IMR-90 (cell line): ENCODE results near the gene LONP1. TPM values are rescaled to one million over a fixed set of nuclear protein-coding genes. Genes with fewer than 3 reads are reported as not detected.

Experiments
- ATAC-seq: fragments of 200-7000 bp; cut with Tn5 transposase; 2 replicates; pipeline ENCODE4 v1.9.1; 2020; ENCODE audit warnings: low read depth, mild to moderate bottlenecking, moderate library complexity
- BruUV-seq: library from RNA; stranded (reverse); fragments of 400-500 nt; replicated peaks from 2 replicates; lab custom pipeline; 2021; lab: Mats Ljungman, UMichigan
- CTCF ChIA-PET: fragments of 300-600 bp; formaldehyde crosslinking; extraction: SDS; loops from one replicate; lab custom pipeline; 2021; ENCODE audit warnings: antibody characterized with exemption; lab: Yijun Ruan, JAX
- POLR2A ChIA-PET: fragments of 300-600 bp; sonication (Branson Sonifier 250); formaldehyde crosslinking; loops from one replicate; lab custom pipeline; 2022; ENCODE audit warnings: antibody characterized with exemption; ENCODE audit not compliant: unreplicated experiment; lab: Charles Lee
- DNase-seq: peaks from one replicate; pipeline ENCODE4 v3.0.0; 2013
- H2AFZ ChIP-seq: replicated peaks from 2 replicates; pipeline ENCODE3; 2013; ENCODE audit warnings: low read length, mild to moderate bottlenecking; ENCODE audit not compliant: poor library complexity
- H2AK5ac ChIP-seq: 2 replicates; pipeline ENCODE4 v1.6.1; 2013; ENCODE audit warnings: low read depth, low read length, inconsistent platforms
- H2AK9ac ChIP-seq: replicated peaks from 2 replicates; pipeline ENCODE3; 2013; ENCODE audit warnings: mild to moderate bottlenecking, low read depth, low read length, moderate library complexity; ENCODE audit not compliant: poor library complexity
- H2BK120ac ChIP-seq: 2 replicates; pipeline ENCODE4 v1.6.1; 2013; ENCODE audit warnings: low read depth, low read length, inconsistent platforms
- H2BK15ac ChIP-seq: 3 replicates; pipeline ENCODE4 v1.6.1; 2013; ENCODE audit warnings: low read depth, low read length, inconsistent platforms
- H2BK20ac ChIP-seq: 2 replicates; pipeline ENCODE4 v1.6.1; 2013; ENCODE audit warnings: low read depth, mild to moderate bottlenecking, inconsistent platforms, low read length, moderate library complexity
- H2BK5ac ChIP-seq: 2 replicates; pipeline ENCODE4 v1.6.1; 2013; ENCODE audit warnings: mild to moderate bottlenecking, low read depth, low read length, inconsistent platforms; ENCODE audit not compliant: poor library complexity, severe bottlenecking
- H3K14ac ChIP-seq: replicated peaks from 2 replicates; pipeline ENCODE4 v1.6.1; 2013; ENCODE audit warnings: low read depth, low read length, inconsistent platforms
- H3K18ac ChIP-seq: 2 replicates; pipeline ENCODE4 v1.6.1; 2013; ENCODE audit warnings: low read depth, low read length, control low read depth
- H3K23ac ChIP-seq: 2 replicates; pipeline ENCODE4 v1.6.1; 2013; ENCODE audit warnings: low read depth, low read length, inconsistent platforms
- H3K27ac ChIP-seq: 2 replicates; pipeline ENCODE4 v1.5.1; 2013; ENCODE audit warnings: mild to moderate bottlenecking, control low read depth, low read length; ENCODE audit not compliant: insufficient read depth
- H3K27me3 ChIP-seq: 2 replicates; pipeline ENCODE4 v1.6.1; 2013; ENCODE audit warnings: low read length; ENCODE audit not compliant: control insufficient read depth, insufficient read depth
- H3K36me3 ChIP-seq: 2 replicates; pipeline ENCODE4 v1.6.1; 2013; ENCODE audit warnings: low read length, mixed read lengths; ENCODE audit not compliant: control insufficient read depth, insufficient read depth
- H3K4ac ChIP-seq: 2 replicates; pipeline ENCODE4 v1.6.1; 2013; ENCODE audit warnings: low read depth, low read length, inconsistent platforms
- H3K4me1 ChIP-seq: 2 replicates; pipeline ENCODE4 v1.6.1; 2013; ENCODE audit warnings: low read length, mixed read lengths; ENCODE audit not compliant: control insufficient read depth, insufficient read depth
- H3K4me2 ChIP-seq: 2 replicates; pipeline ENCODE4 v1.6.1; 2013; ENCODE audit warnings: low read depth, mild to moderate bottlenecking, control low read depth, low read length, moderate library complexity
- H3K4me3 ChIP-seq: 2 replicates; pipeline ENCODE4 v1.5.1; 2013; ENCODE audit warnings: low read depth, mild to moderate bottlenecking, control low read depth, low read length, moderate library complexity; ENCODE audit not compliant: insufficient read depth
- H3K56ac ChIP-seq: 2 replicates; pipeline ENCODE4 v1.6.1; 2013; ENCODE audit warnings: low read length, inconsistent platforms; ENCODE audit not compliant: insufficient read depth; ENCODE audit errors: extremely low read depth
- H3K79me1 ChIP-seq, 2 experiments: 2 replicates each; pipeline ENCODE4 v1.6.1; 2013; ENCODE audit warnings: low read length in 2 of 2, inconsistent platforms in 1 of 2, low read depth in 1 of 2
- H3K9ac ChIP-seq: 2 replicates; pipeline ENCODE4 v1.6.1; 2013; ENCODE audit warnings: low read depth, low read length, control low read depth
- H3K9me1 ChIP-seq: 2 replicates; pipeline ENCODE4 v1.6.1; 2013; ENCODE audit warnings: low read length, inconsistent platforms; ENCODE audit not compliant: insufficient read depth
- H3K9me3 ChIP-seq: 2 replicates; pipeline ENCODE4 v1.6.1; 2013; ENCODE audit warnings: low read length; ENCODE audit not compliant: control insufficient read depth, insufficient read depth
- H4K20me1 ChIP-seq: 2 replicates; pipeline ENCODE4 v1.6.1; 2013; ENCODE audit warnings: low read length, inconsistent platforms; ENCODE audit not compliant: insufficient read depth
- H4K5ac ChIP-seq: 2 replicates; pipeline ENCODE4 v1.6.1; 2013; ENCODE audit warnings: mild to moderate bottlenecking, low read depth, low read length, control low read depth
- H4K8ac ChIP-seq, 2 experiments: 2 replicates each; pipeline ENCODE4 v1.6.1; 2013; ENCODE audit warnings: low read depth in 2 of 2, low read length in 2 of 2, control low read depth in 1 of 2, inconsistent platforms in 1 of 2
- H4K91ac ChIP-seq: 2 replicates; pipeline ENCODE4 v1.6.1; 2013; ENCODE audit warnings: low read depth, low read length, inconsistent platforms; ENCODE audit not compliant: insufficient read depth
- BHLHE40 ChIP-seq: fragments of 150-350 bp; IDR thresholded peaks from 2 replicates; pipeline ENCODE4 v1.6.1; 2016; ENCODE audit warnings: mild to moderate bottlenecking, low read depth, low read length
- CEBPB ChIP-seq: IDR thresholded peaks from 2 replicates; pipeline ENCODE4 v1.6.1; 2012; ENCODE audit warnings: low read depth, low read length, improper control_type of control experiment
- FOS ChIP-seq: fragments of 150-350 bp; IDR thresholded peaks from 2 replicates; pipeline ENCODE4 v1.6.1; 2016; ENCODE audit warnings: low read depth, low read length
- MAFK ChIP-seq: IDR thresholded peaks from 2 replicates; pipeline ENCODE4 v1.6.1; 2012; ENCODE audit warnings: low read depth, low read length, improper control_type of control experiment
- MAZ ChIP-seq: IDR thresholded peaks from 2 replicates; pipeline ENCODE4 v1.6.1; 2012; ENCODE audit warnings: low read depth, mild to moderate bottlenecking, low read length, improper control_type of control experiment, moderate library complexity, borderline replicate concordance
- MXI1 ChIP-seq: IDR thresholded peaks from 2 replicates; pipeline ENCODE4 v1.6.1; 2012; ENCODE audit warnings: low read depth, mild to moderate bottlenecking, low read length, moderate library complexity, borderline replicate concordance
- NFE2L2 ChIP-seq: fragments of 150-350 bp; IDR thresholded peaks from 2 replicates; pipeline ENCODE4 v1.6.1; 2016; ENCODE audit warnings: low read depth, mild to moderate bottlenecking, low read length
- POLR2A ChIP-seq: IDR thresholded peaks from 2 replicates; pipeline ENCODE4 v1.6.1; 2012; ENCODE audit warnings: mild to moderate bottlenecking, low read depth, low read length
- RAD21 ChIP-seq: IDR thresholded peaks from 2 replicates; pipeline ENCODE4 v1.6.1; 2012; ENCODE audit warnings: low read length, improper control_type of control experiment
- RCOR1 ChIP-seq: IDR thresholded peaks from 2 replicates; pipeline ENCODE4 v1.6.1; 2012; ENCODE audit warnings: mild to moderate bottlenecking, low read length, improper control_type of control experiment; ENCODE audit not compliant: insufficient replicate concordance
- RFX5 ChIP-seq: IDR thresholded peaks from 2 replicates; pipeline ENCODE4 v1.8.0; 2012; ENCODE audit warnings: low read depth, mild to moderate bottlenecking, low read length, moderate library complexity
- whole genome bisulfite sequencing, 2 experiments: methylation state at CpG; one replicate each; pipeline versions ENCODE4 v1.1.5 to v1.1.7; 2013; ENCODE audit warnings: missing lambda C conversion rate in 2 of 2; ENCODE audit not compliant: insufficient read length in 1 of 2; ENCODE audit errors: extremely low coverage in 2 of 2; 5-methylcytosine and 5-hydroxymethylcytosine counted together
- dilution Hi-C: fragments of 300-500 bp; cut with HindIII; formaldehyde crosslinking; loops from one replicate; pipeline ENCODE4 v1.14.3; 2018; ENCODE audit warnings: low sequenced_read_pairs; ENCODE audit not compliant: unreplicated experiment
- in situ Hi-C: fragments of 300-500 bp; cut with MboI; formaldehyde crosslinking; loops from 3 replicates; pipeline ENCODE4 v1.14.3; 2019; ENCODE audit warnings: low sequenced_read_pairs, inconsistent platforms, mixed read lengths
- intact Hi-C: fragments of 100-400 bp; cut with micrococcal nuclease; formaldehyde crosslinking; loops from 2 replicates; pipeline ENCODE4 v1.10.0; 2022
- polyA plus RNA-seq, 3 experiments: library from polyadenylated mRNA; depleted of rRNA; stranded (reverse); fragments of >200 nt; gene quantifications; 2 replicates each; pipeline ENCODE4 v1.2.3, GENCODE V29; 2012; ENCODE audit warnings: low replicate concordance in 1 of 3
- total RNA-seq: library from RNA; depleted of rRNA; stranded (reverse); fragments of >200 nt; gene quantifications from 2 replicates; pipeline ENCODE4 v1.2.3, GENCODE V29; 2012
- TF ChIP-seq, protein P1 (sequence below): conservative IDR thresholded peaks from 2 replicates; pipeline ENCODE4 v1.5.1; 2012; ENCODE audit warnings: mild to moderate bottlenecking, low read depth, low read length, improper control_type of control experiment

The LONP1 gene
- total and polyA plus RNA-seq, 2 of the 4 experiments (the other 2 are of a cell fraction): 64.2 to 93.2 TPM

DNA sequence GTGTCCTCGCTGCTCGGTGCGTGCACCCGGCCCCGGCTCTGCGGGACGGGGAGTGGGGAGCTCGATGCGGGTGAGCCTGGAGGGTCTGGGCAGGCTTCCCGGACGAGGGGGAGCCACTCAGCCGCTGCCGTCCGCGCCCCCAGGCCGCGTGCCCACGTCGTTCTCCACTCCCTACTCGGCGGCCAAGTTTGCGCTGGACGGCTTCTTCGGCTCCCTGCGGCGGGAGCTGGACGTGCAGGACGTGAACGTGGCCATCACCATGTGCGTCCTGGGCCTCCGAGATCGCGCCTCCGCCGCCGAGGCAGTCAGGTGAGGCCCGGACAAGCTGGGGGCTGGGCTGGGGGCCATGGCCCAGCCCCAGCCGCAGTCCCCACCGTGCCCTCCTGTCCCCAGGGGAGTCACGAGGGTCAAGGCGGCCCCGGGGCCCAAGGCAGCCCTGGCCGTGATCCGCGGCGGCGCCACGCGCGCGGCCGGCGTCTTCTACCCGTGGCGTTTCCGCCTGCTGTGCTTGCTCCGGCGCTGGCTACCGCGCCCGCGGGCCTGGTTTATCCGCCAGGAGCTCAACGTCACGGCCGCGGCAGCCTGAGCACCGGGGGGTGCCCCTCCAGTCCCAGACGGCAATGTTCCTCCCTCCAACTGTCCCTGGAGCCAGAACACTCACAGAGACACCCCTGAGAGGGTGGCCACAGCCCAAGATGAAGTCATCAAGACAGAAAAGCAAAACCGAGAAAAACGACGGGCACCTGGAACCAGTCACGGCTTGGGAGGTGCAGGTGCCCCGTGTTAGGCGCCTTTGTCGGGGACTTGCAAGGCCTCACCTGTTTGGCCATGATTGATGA, 32.4 kb downstream of the LONP1 start:
- H4K5ac ChIP-seq: no peak overlapping the region
- no peak overlapping the region for H2BK120ac ChIP-seq
- H3K4me2 ChIP-seq: peak overlapping the region; percentile 17
- H2AK9ac ChIP-seq: peak overlapping the region; percentile 47
- H3K9me1 ChIP-seq: peaks cover 3% of the 10 kb centered on the region; the same call in 1 of the 2 replicates
- peaks cover 14% of the 10 kb centered on the region for H3K36me3 ChIP-seq
- H3K27me3 ChIP-seq: no peaks in the 10 kb centered on the region
- dilution Hi-C loops: no loop called here
- 54% methylated on average over 53 of the region's 76 CpGs; no CpG with 5 or more reads in 1 of the 2 experiments for WGBS, 2 experiments
- H2BK5ac ChIP-seq: no peak overlapping the region
- peak overlapping the region in 1 of 2 experiments; percentile 77; a peak in 2 of 4 replicates for H4K8ac ChIP-seq
- intact Hi-C loops: no loop called here
- no peak overlapping the region for H3K4ac ChIP-seq
- no peak overlapping the region for H2BK20ac ChIP-seq
- no peak overlapping the region for H4K91ac ChIP-seq
- peak overlapping the region; percentile 2 for H3K9ac ChIP-seq
- H3K79me1 ChIP-seq: peaks cover 0 to 19% of the 10 kb centered on the region in 2 experiments; a peak in 1 of 4 replicates
- no peak for DNase-seq
- 0 out of 2 replicates have a peak overlapping the region, but pooled peaks have one; percentile 3 for H2AK5ac ChIP-seq
- no peak for ATAC-seq
- TF ChIP-seq POLR2A: no peak
- no peak for TF ChIP-seq RFX5
- TF ChIP-seq RCOR1: no peak
- TF ChIP-seq MAZ: no peak
- TF ChIP-seq MAFK: no peak
- TF ChIP-seq, protein P1, sequence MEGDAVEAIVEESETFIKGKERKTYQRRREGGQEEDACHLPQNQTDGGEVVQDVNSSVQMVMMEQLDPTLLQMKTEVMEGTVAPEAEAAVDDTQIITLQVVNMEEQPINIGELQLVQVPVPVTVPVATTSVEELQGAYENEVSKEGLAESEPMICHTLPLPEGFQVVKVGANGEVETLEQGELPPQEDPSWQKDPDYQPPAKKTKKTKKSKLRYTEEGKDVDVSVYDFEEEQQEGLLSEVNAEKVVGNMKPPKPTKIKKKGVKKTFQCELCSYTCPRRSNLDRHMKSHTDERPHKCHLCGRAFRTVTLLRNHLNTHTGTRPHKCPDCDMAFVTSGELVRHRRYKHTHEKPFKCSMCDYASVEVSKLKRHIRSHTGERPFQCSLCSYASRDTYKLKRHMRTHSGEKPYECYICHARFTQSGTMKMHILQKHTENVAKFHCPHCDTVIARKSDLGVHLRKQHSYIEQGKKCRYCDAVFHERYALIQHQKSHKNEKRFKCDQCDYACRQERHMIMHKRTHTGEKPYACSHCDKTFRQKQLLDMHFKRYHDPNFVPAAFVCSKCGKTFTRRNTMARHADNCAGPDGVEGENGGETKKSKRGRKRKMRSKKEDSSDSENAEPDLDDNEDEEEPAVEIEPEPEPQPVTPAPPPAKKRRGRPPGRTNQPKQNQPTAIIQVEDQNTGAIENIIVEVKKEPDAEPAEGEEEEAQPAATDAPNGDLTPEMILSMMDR: no peak
- TF ChIP-seq CEBPB: no peak
- no peak for TF ChIP-seq FOS
- no peak for TF ChIP-seq BHLHE40
- TF ChIP-seq NFE2L2: no peak
- no peak for TF ChIP-seq RAD21
- TF ChIP-seq MXI1: no peak
- H3K18ac ChIP-seq: no peak overlapping the region
- peak overlapping the region; percentile 32 for H3K4me3 ChIP-seq
- peak overlapping the region; percentile 92 for H2AFZ ChIP-seq
- H3K23ac ChIP-seq: no peak overlapping the region
- in situ Hi-C loops: no loop called here
- POLR2A ChIA-PET: no interaction called here
- H2BK15ac ChIP-seq: no peak overlapping the region
- no peak overlapping the region for H3K27ac ChIP-seq
- no TSS peak for BruUV-seq
- peaks cover 2% of the 10 kb centered on the region; the same call in 1 of the 2 replicates for H3K4me1 ChIP-seq
- no peak overlapping the region for H3K14ac ChIP-seq
- H3K9me3 ChIP-seq: no peaks in the 10 kb centered on the region
- no peak overlapping the region for H3K56ac ChIP-seq
- peaks cover 25% of the 10 kb centered on the region for H4K20me1 ChIP-seq
- CTCF ChIA-PET: interaction anchor here (1.5 kb wide), 1 partner anchor 103 kb away, joined by 3 read pairs; the partner anchor contains the start of gene DUS3L
